Measurements from ENCODE around the gene MAP3K15. TPM values are rescaled to one million over a fixed set of nuclear protein-coding genes. Genes with fewer than 3 reads are reported as not detected.

The MAP3K15 gene
- total RNA-seq, 6 experiments from 2014 or later: 0.09 to 0.29 (median 0.23) TPM

GRCh38 chrX:19552793-19553192, 37.5 kb upstream of the MAP3K15 start:
- Mint-ChIP-seq H3K27me3 (ENCODE audit: insufficient read depth) (no peaks in the 10 kb centered on the region), H3K9me3 (no peaks in the 10 kb centered on the region), H3K4me1 (ENCODE audit: low read depth) (peaks cover 22% of the 10 kb centered on the region), H3K27ac (no peak overlapping the region), H3K36me3 (ENCODE audit: low read depth) (peaks cover 10% of the 10 kb centered on the region; the same call in 1 of the 2 replicates), H3K4me3 (no peak overlapping the region)
- no peak for TF ChIP-seq CTCF (IDR thresholded peaks at IDR 0.05)
- no peak for DNase-seq

- no peaks in the 10 kb centered on the region for H3K27me3 Mint-ChIP-seq (ENCODE audit: insufficient read depth)
- H3K9me3 Mint-ChIP-seq: no peaks in the 10 kb centered on the region
- H3K4me1 Mint-ChIP-seq (ENCODE audit: low read depth): peaks cover 2% of the 10 kb centered on the region; the same call in 1 of the 2 replicates
- no peak overlapping the region for H3K27ac Mint-ChIP-seq
- no peak for TF ChIP-seq CTCF (IDR thresholded peaks at IDR 0.05)
- DNase-seq: no peak
- peaks cover 10% of the 10 kb centered on the region; the same call in 1 of the 2 replicates for H3K36me3 Mint-ChIP-seq (ENCODE audit: low read depth)
- no peak overlapping the region for H3K4me3 Mint-ChIP-seq
Measured at GRCh38 chrX:19549838-19550237, 34.5 kb upstream of the MAP3K15 start.

- TF ChIP-seq CTCF (IDR thresholded peaks at IDR 0.05): no peak
Measured at GRCh38 chrX:19548934-19549333, 33.6 kb upstream of the MAP3K15 start.

GRCh38 chrX:19548279-19548678, 33.0 kb upstream of the MAP3K15 start:
- Mint-ChIP-seq H3K27me3 (ENCODE audit: insufficient read depth) (no peaks in the 10 kb centered on the region), H3K9me3 (no peaks in the 10 kb centered on the region), H3K27ac (no peak overlapping the region), H3K4me1 (ENCODE audit: low read depth) (no peaks in the 10 kb centered on the region; the same call in 1 of the 2 replicates), H3K36me3 (ENCODE audit: low read depth) (peaks cover 10% of the 10 kb centered on the region; the same call in 1 of the 2 replicates), H3K4me3 (no peak overlapping the region)
- TF ChIP-seq CTCF (IDR thresholded peaks at IDR 0.05): no peak
- DNase-seq: no peak

More at GRCh38 chrX:19548934-19549333, 33.6 kb upstream of the MAP3K15 start:
- Mint-ChIP-seq H3K27ac (no peak overlapping the region), H3K27me3 (ENCODE audit: insufficient read depth) (no peaks in the 10 kb centered on the region), H3K4me1 (ENCODE audit: low read depth) (no peaks in the 10 kb centered on the region; the same call in 1 of the 2 replicates), H3K4me3 (no peak overlapping the region), H3K36me3 (ENCODE audit: low read depth) (peaks cover 10% of the 10 kb centered on the region; the same call in 1 of the 2 replicates), H3K9me3 (no peaks in the 10 kb centered on the region)
- DNase-seq: no peak

GRCh38 chrX:19545651-19546050, 30.3 kb upstream of the MAP3K15 start:
- H3K27me3 Mint-ChIP-seq (ENCODE audit: insufficient read depth): no peaks in the 10 kb centered on the region
- peaks cover 10% of the 10 kb centered on the region; the same call in 1 of the 2 replicates for H3K36me3 Mint-ChIP-seq (ENCODE audit: low read depth)

More at GRCh38 chrX:19545651-19546050, 30.3 kb upstream of the MAP3K15 start:
- Mint-ChIP-seq H3K9me3 (no peaks in the 10 kb centered on the region), H3K4me3 (no peak overlapping the region), H3K27ac (no peak overlapping the region), H3K4me1 (ENCODE audit: low read depth) (no peaks in the 10 kb centered on the region; the same call in 1 of the 2 replicates)
- DNase-seq: no peak
- TF ChIP-seq CTCF (IDR thresholded peaks at IDR 0.05): no peak
